HG03520 (cell line): ENCODE measurements around the gene USP17L26.
"Not testable (repeated sequence)": the region's sequence is repeated elsewhere in the genome, so short reads cannot be mapped to it uniquely, and the experiment has no call there.

Source experiments
- ATAC-seq: cut with Tn5 transposase; IDR thresholded peaks from one replicate; pipeline ENCODE4 v1.9.1; 2021; ENCODE audit warnings: mild to moderate bottlenecking, moderate library complexity; ENCODE audit not compliant: unreplicated experiment

The USP17L26 gene, protein sequence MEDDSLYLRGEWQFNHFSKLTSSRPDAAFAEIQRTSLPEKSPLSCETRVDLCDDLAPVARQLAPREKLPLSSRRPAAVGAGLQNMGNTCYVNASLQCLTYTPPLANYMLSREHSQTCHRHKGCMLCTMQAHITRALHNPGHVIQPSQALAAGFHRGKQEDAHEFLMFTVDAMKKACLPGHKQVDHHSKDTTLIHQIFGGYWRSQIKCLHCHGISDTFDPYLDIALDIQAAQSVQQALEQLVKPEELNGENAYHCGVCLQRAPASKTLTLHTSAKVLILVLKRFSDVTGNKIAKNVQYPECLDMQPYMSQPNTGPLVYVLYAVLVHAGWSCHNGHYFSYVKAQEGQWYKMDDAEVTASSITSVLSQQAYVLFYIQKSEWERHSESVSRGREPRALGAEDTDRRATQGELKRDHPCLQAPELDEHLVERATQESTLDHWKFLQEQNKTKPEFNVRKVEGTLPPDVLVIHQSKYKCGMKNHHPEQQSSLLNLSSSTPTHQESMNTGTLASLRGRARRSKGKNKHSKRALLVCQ

DNA sequence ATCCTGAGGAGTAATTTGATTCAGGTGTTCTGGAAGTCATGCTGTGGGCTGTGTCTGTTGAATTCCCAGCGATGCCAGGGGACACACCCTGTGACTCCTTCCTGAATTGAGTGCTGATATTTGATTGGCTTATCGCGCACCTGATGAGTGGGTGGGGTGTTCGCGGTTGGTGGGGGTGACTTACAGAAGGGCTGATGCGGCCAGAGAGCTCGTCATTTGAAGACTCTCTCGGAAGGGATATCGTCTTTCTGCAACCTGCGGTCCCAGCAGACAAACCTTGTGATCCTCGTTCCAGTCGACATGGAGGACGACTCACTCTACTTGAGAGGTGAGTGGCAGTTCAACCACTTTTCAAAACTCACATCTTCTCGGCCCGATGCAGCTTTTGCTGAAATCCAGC is at the start of gene USP17L26:
USP17L26 (plus strand) TSS at position 301 of the 400 bp plus-strand sequence; CDS start at position 301, 0 bp downstream.
- ATAC-seq: not testable (repeated sequence)

DNA sequence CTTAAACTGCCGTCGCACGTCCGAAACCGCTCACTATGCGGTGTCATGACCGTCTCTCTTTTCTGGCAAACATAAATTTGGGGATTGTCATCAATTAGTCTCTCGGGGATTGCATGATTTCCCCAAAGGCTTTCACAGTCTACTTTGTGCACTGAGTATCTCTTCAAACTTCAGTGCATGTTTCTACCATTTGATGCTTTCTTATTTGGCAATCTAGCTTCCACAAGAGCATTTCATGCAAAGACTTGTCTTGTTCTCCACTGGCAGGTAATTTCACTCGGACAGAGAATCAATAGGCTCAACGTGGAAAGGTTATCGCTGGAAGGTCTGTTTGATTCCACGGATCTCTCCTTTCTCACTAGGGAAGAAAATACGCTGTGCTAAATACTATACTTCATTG is 10.3 kb upstream of the USP17L26 start:
- not testable (repeated sequence) for ATAC-seq

DNA sequence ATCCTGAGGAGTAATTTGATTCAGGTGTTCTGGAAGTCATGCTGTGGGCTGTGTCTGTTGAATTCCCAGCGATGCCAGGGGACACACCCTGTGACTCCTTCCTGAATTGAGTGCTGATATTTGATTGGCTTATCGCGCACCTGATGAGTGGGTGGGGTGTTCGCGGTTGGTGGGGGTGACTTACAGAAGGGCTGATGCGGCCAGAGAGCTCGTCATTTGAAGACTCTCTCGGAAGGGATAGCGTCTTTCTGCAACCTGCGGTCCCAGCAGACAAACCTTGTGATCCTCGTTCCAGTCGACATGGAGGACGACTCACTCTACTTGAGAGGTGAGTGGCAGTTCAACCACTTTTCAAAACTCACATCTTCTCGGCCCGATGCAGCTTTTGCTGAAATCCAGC is 9.6 kb upstream of the USP17L26 start, which contains the start of gene USP17L24:
USP17L24 (plus strand) TSS at position 301 of the 400 bp plus-strand sequence; CDS start at position 301, 0 bp downstream.
- not testable (repeated sequence) for ATAC-seq

DNA sequence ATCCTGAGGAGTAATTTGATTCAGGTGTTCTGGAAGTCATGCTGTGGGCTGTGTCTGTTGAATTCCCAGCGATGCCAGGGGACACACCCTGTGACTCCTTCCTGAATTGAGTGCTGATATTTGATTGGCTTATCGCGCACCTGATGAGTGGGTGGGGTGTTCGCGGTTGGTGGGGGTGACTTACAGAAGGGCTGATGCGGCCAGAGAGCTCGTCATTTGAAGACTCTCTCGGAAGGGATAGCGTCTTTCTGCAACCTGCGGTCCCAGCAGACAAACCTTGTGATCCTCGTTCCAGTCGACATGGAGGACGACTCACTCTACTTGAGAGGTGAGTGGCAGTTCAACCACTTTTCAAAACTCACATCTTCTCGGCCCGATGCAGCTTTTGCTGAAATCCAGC is 4.8 kb upstream of the USP17L26 start, which contains the start of gene USP17L25:
USP17L25 (plus strand) TSS at position 301 of the 400 bp plus-strand sequence; CDS start at position 301, 0 bp downstream.
- ATAC-seq: not testable (repeated sequence)

DNA sequence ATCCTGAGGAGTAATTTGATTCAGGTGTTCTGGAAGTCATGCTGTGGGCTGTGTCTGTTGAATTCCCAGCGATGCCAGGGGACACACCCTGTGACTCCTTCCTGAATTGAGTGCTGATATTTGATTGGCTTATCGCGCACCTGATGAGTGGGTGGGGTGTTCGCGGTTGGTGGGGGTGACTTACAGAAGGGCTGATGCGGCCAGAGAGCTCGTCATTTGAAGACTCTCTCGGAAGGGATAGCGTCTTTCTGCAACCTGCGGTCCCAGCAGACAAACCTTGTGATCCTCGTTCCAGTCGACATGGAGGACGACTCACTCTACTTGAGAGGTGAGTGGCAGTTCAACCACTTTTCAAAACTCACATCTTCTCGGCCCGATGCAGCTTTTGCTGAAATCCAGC is 4.6 kb downstream of the USP17L26 start, which contains the start of gene USP17L5:
USP17L5 (plus strand) TSS at position 301 of the 400 bp plus-strand sequence; CDS start at position 301, 0 bp downstream.
- not testable (repeated sequence) for ATAC-seq

DNA sequence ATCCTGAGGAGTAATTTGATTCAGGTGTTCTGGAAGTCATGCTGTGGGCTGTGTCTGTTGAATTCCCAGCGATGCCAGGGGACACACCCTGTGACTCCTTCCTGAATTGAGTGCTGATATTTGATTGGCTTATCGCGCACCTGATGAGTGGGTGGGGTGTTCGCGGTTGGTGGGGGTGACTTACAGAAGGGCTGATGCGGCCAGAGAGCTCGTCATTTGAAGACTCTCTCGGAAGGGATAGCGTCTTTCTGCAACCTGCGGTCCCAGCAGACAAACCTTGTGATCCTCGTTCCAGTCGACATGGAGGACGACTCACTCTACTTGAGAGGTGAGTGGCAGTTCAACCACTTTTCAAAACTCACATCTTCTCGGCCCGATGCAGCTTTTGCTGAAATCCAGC is 9.4 kb downstream of the USP17L26 start, which contains the start of gene USP17L27:
USP17L27 (plus strand) TSS at position 301 of the 400 bp plus-strand sequence; CDS start at position 301, 0 bp downstream.
- not testable (repeated sequence) for ATAC-seq

DNA sequence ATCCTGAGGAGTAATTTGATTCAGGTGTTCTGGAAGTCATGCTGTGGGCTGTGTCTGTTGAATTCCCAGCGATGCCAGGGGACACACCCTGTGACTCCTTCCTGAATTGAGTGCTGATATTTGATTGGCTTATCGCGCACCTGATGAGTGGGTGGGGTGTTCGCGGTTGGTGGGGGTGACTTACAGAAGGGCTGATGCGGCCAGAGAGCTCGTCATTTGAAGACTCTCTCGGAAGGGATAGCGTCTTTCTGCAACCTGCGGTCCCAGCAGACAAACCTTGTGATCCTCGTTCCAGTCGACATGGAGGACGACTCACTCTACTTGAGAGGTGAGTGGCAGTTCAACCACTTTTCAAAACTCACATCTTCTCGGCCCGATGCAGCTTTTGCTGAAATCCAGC is 14.1 kb downstream of the USP17L26 start, which contains the start of gene USP17L28:
USP17L28 (plus strand) TSS at position 301 of the 400 bp plus-strand sequence; CDS start at position 301, 0 bp downstream.
- ATAC-seq: not testable (repeated sequence)

DNA sequence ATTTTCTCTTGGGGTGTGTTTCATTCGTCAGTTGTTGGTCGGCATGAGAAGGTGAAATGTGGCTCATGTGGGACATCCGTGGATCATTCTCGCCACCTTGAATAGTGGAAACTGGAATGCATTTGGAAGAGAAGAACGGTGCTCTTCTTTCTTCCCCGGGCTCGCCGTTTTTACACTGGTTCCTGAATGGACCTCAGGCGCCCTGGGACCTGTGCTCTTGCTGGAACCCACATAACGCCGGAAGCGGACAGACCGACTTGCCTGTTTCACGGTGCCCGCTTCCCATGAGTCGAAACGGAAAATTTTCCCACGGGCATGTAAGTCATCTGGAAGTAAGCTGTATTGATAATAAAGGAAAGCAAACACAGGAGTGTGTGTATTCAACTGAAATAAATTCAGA is 16.4 kb downstream of the USP17L26 start:
- not testable (repeated sequence) for ATAC-seq

DNA sequence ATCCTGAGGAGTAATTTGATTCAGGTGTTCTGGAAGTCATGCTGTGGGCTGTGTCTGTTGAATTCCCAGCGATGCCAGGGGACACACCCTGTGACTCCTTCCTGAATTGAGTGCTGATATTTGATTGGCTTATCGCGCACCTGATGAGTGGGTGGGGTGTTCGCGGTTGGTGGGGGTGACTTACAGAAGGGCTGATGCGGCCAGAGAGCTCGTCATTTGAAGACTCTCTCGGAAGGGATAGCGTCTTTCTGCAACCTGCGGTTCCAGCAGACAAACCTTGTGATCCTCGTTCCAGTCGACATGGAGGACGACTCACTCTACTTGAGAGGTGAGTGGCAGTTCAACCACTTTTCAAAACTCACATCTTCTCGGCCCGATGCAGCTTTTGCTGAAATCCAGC is 18.9 kb downstream of the USP17L26 start, which contains the start of gene USP17L29:
USP17L29 (plus strand) TSS at position 301 of the 400 bp plus-strand sequence; CDS start at position 301, 0 bp downstream.
- ATAC-seq: not testable (repeated sequence)

DNA sequence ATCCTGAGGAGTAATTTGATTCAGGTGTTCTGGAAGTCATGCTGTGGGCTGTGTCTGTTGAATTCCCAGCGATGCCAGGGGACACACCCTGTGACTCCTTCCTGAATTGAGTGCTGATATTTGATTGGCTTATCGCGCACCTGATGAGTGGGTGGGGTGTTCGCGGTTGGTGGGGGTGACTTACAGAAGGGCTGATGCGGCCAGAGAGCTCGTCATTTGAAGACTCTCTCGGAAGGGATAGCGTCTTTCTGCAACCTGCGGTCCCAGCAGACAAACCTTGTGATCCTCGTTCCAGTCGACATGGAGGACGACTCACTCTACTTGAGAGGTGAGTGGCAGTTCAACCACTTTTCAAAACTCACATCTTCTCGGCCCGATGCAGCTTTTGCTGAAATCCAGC is 28.4 kb downstream of the USP17L26 start, which contains the start of gene USP17L30:
USP17L30 (plus strand) TSS at position 301 of the 400 bp plus-strand sequence; CDS start at position 301, 0 bp downstream.
- not testable (repeated sequence) for ATAC-seq

DNA sequence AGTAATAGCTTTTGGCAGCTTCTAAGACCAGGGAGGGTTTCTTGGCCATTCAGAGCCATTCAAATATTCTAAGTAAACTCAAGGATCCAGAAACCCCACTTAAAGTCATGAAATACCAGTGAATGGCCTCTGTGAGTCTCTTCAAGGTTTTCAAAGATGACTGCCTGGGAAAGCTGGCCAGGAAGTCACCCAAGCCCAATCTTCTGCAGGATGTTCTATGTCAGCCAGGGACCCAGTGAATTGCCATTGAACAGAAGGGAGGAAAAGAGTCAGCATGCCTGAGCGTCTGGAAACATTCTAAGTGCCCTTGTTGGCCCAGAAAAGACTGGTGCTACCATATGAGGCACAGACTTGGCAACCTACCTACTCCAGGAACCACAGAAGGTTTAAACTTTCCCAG is 45.4 kb downstream of the USP17L26 start:
- not testable (repeated sequence) for ATAC-seq

DNA sequence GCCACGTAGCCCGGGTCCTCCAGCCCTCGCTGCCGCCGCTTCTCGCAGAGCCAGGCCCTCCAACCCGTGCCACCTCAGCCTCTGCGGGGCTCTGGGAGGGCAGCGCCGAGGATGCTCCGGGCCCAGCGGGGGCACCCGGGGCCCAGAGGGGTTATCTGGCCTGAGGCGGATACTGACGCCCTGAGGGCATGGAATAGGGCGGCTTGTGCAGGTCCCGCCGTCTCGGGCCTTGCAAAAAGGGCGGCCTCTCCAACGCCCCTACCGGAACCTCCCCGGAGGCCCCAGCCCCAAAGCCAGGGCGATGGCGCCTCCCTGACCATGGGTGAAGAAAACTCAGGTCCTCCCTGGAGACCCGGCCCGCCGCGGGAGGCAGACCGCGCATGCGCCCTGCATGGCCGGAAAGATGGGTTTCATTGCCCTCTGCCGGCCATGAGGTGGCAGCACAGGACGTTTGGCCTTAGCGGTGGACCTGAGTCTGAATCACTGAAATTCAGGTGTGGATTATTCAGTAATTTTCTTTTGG is 46.6 kb downstream of the USP17L26 start:
- not testable (repeated sequence) for ATAC-seq

DNA sequence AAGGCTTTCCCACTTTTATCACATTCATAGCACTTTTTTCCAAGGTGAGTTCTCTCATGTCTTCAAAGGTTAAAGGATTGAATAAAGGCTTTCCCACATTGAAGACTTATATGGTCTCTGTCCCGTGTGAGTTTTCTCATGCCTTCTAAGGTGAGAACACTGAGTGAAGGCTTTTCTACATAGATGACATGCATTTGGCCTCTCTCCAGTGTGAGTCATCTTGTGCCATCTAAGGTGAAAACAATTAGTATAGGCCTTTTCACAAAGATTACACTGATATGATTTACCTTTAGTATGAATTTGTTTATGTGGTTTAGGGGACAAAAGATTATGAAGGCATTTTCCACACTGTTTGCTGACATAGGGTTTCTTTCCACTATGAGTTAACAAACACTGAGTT is 49.7 kb downstream of the USP17L26 start:
- no peak for ATAC-seq
